HCT116 (cell line): ENCODE data around the gene MMEL1. TPM values are rescaled to one million over a fixed set of nuclear protein-coding genes. Genes with fewer than 3 reads are reported as not detected.

Source experiments
- ATAC-seq: fragments of 200-7000 bp; cut with Tn5 transposase; 2 replicates; pipeline ENCODE4 v1.9.1; 2020; ENCODE audit warnings: mild to moderate bottlenecking, moderate library complexity
- BruUV-seq: library from RNA; stranded (reverse); fragments of 400-500 nt; replicated peaks from 2 replicates; lab custom pipeline; 2021; lab: Mats Ljungman, UMichigan
- CTCF ChIA-PET: fragments of 300-600 bp; sonication (Branson Sonifier 250); formaldehyde crosslinking; loops from one replicate; lab custom pipeline; 2021; ENCODE audit warnings: antibody characterized with exemption; lab: Charles Lee
- POLR2A ChIA-PET: fragments of 300-600, 350-600 bp; sonication (Branson Sonifier 250); formaldehyde crosslinking; loops from one replicate; lab custom pipeline; 2021; ENCODE audit warnings: antibody characterized with exemption; lab: Charles Lee
- RAD21 ChIA-PET, 2 experiments: fragments of 300-600 bp; sonication (Branson Sonifier 250); formaldehyde crosslinking; loops; one replicate each; lab custom pipeline; 2023; ENCODE audit warnings: low total read pairs in 2 of 2; ENCODE audit not compliant: uncharacterized antibody in 2 of 2, unreplicated experiment in 2 of 2, low non-redundant PET in 1 of 2; lab: Charles Lee
- DNase-seq: peaks from one replicate; pipeline ENCODE4 v3.0.0-alpha.2; 2010; ENCODE audit warnings: low read depth, low spot score
- H2AFZ ChIP-seq: fragments of 200-600 bp; shearing (Covaris generic), sonication (generic); 2 replicates; pipeline ENCODE4 v1.6.1; 2017; ENCODE audit warnings: low read depth, mixed run types, mixed read lengths, antibody characterized with exemption, low read length; ENCODE audit not compliant: poor library complexity, severe bottlenecking
- H3K27ac ChIP-seq: 2 replicates; pipeline ENCODE4 v1.5.1; 2012; ENCODE audit warnings: low read depth, low read length
- H3K27me3 ChIP-seq: fragments of 200-600 bp; sonication (generic); 2 replicates; pipeline ENCODE4 v1.6.1; 2016; ENCODE audit warnings: mixed run types, low read length, mixed read lengths; ENCODE audit not compliant: insufficient read depth
- H3K36me3 ChIP-seq, 2 experiments: fragments of 200-500 bp in 1 of 2; fragments of 200-600 bp in 1 of 2; sonication (Bioruptor generic) in 1 of 2; sonication (generic) in 1 of 2; 2 replicates each; pipeline versions ENCODE4 v1.5.1 to v1.6.1; 2014 to 2016; ENCODE audit warnings: low read length in 2 of 2, inconsistent platforms in 1 of 2, mixed read lengths in 1 of 2, mixed run types in 1 of 2; ENCODE audit not compliant: insufficient read depth in 2 of 2, control insufficient read depth in 1 of 2
- H3K4me1 ChIP-seq, 2 experiments: fragments of 200-600 bp in 1 of 2; sonication (generic) in 1 of 2; 2 replicates each; pipeline versions ENCODE4 v1.5.1 to v1.6.1; 2012 to 2017; ENCODE audit warnings: low read length in 2 of 2, inconsistent platforms in 1 of 2, mild to moderate bottlenecking in 1 of 2, mixed read lengths in 1 of 2, mixed run types in 1 of 2, moderate library complexity in 1 of 2; ENCODE audit not compliant: insufficient read depth in 2 of 2, control insufficient read depth in 1 of 2
- H3K4me2 ChIP-seq: fragments of 200-600 bp; sonication (generic); 2 replicates; pipeline ENCODE4 v1.6.1; 2017; ENCODE audit warnings: mixed run types, low read length, mixed read lengths
- H3K4me3 ChIP-seq, 2 experiments: fragments of 200-600 bp in 1 of 2; sonication (generic) in 1 of 2; replicated peaks in 1 of 2; 2 replicates each; pipeline ENCODE4 v1.5.1; 2011 to 2016; ENCODE audit warnings: low read length in 2 of 2, control low read depth in 1 of 2, low read depth in 1 of 2, mild to moderate bottlenecking in 1 of 2, mixed read lengths in 1 of 2, mixed run types in 1 of 2
- H3K79me2 ChIP-seq: fragments of 200-600 bp; sonication (generic); 2 replicates; pipeline ENCODE4 v1.6.1; 2017; ENCODE audit warnings: mild to moderate bottlenecking, mixed run types, low read length, moderate library complexity, mixed read lengths; ENCODE audit not compliant: insufficient read depth
- H3K9ac ChIP-seq: fragments of 200-600 bp; sonication (generic); 2 replicates; pipeline ENCODE4 v1.6.1; 2016; ENCODE audit warnings: low read length, mixed read lengths
- H3K9me2 ChIP-seq: fragments of 200-600 bp; sonication (generic), shearing (Covaris generic); 2 replicates; pipeline ENCODE4 v1.6.1; 2017; ENCODE audit warnings: mixed run types, mild to moderate bottlenecking, moderate library complexity; ENCODE audit not compliant: insufficient read depth
- H3K9me3 ChIP-seq, 2 experiments: fragments of 200-500 bp in 1 of 2; fragments of 200-600 bp in 1 of 2; sonication (Bioruptor generic) in 1 of 2; sonication (generic) in 1 of 2; 2 replicates each; pipeline ENCODE4 v1.6.1; 2014 to 2017; ENCODE audit warnings: low read length in 2 of 2, mixed read lengths in 2 of 2, inconsistent platforms in 1 of 2, low read depth in 1 of 2, mild to moderate bottlenecking in 1 of 2, mixed run types in 1 of 2, moderate library complexity in 1 of 2; ENCODE audit not compliant: control insufficient read depth in 1 of 2, insufficient read depth in 1 of 2
- H4K20me1 ChIP-seq: fragments of 200-600 bp; sonication (generic), shearing (Covaris generic); 2 replicates; pipeline ENCODE4 v1.6.1; 2017; ENCODE audit warnings: mixed run types, mild to moderate bottlenecking, moderate library complexity; ENCODE audit not compliant: insufficient read depth
- CBX3 ChIP-seq: IDR thresholded peaks from 2 replicates; pipeline ENCODE4 v1.6.1; 2012; ENCODE audit warnings: low read depth
- ELF1 ChIP-seq: IDR thresholded peaks from 2 replicates; pipeline ENCODE4 v1.6.1; 2012; ENCODE audit warnings: low read depth, borderline replicate concordance
- EZH2 ChIP-seq: fragments of 200-600 bp; sonication (generic); IDR thresholded peaks from 2 replicates; pipeline ENCODE4 v1.6.1; 2017; ENCODE audit warnings: antibody characterized with exemption, mixed run types
- EZH2phosphoT487 ChIP-seq: fragments of 200-600 bp; IDR thresholded peaks from 2 replicates; pipeline ENCODE4 v1.6.1; 2018; ENCODE audit warnings: antibody characterized with exemption, borderline replicate concordance
- FOSL1 ChIP-seq: IDR thresholded peaks from 2 replicates; pipeline ENCODE4 v1.6.1; 2012; ENCODE audit warnings: low read depth
- POLR2AphosphoS5 ChIP-seq: IDR thresholded peaks from 2 replicates; pipeline ENCODE4 v1.6.1; 2011; ENCODE audit warnings: mild to moderate bottlenecking, low read depth, low read length, moderate library complexity
- SIN3A ChIP-seq: IDR thresholded peaks from 2 replicates; pipeline ENCODE4 v1.6.1; 2012; ENCODE audit warnings: low read depth
- SP1 ChIP-seq: IDR thresholded peaks from 2 replicates; pipeline ENCODE4 v1.6.1; 2012; ENCODE audit warnings: low read depth
- SRF ChIP-seq: IDR thresholded peaks from 2 replicates; pipeline ENCODE4 v1.6.1; 2012; ENCODE audit warnings: low read depth
- TCF7L2 ChIP-seq: IDR thresholded peaks from 2 replicates; pipeline ENCODE4 v1.7.0; 2011; ENCODE audit warnings: borderline replicate concordance, inconsistent platforms; ENCODE audit not compliant: insufficient read depth, insufficient read length; ENCODE audit errors: extremely low read depth
- YY1 ChIP-seq: IDR thresholded peaks from 2 replicates; pipeline ENCODE4 v1.6.1; 2011; ENCODE audit warnings: low read length, low read depth, moderate library complexity, mild to moderate bottlenecking; ENCODE audit not compliant: insufficient replicate concordance; ENCODE audit errors: extremely low read depth
- intact Hi-C: fragments of 100-400 bp; cut with micrococcal nuclease; formaldehyde crosslinking; loops from 2 replicates; pipeline ENCODE4 v1.10.0; 2022
- total RNA-seq: library from RNA; stranded (reverse); gene quantifications from one replicate; pipeline ENCODE4 v1.2.1, GENCODE V29; 2021; ENCODE audit not compliant: unreplicated experiment
- TF ChIP-seq, protein P1 (sequence below): IDR thresholded peaks from 2 replicates; pipeline ENCODE4 v1.6.1; 2011; ENCODE audit warnings: mild to moderate bottlenecking, low read length, moderate library complexity; ENCODE audit not compliant: insufficient replicate concordance; ENCODE audit errors: extremely low read depth

MMEL1 gene
- total RNA-seq, 1 experiment from 2014 or later: 2.7 TPM

DNA sequence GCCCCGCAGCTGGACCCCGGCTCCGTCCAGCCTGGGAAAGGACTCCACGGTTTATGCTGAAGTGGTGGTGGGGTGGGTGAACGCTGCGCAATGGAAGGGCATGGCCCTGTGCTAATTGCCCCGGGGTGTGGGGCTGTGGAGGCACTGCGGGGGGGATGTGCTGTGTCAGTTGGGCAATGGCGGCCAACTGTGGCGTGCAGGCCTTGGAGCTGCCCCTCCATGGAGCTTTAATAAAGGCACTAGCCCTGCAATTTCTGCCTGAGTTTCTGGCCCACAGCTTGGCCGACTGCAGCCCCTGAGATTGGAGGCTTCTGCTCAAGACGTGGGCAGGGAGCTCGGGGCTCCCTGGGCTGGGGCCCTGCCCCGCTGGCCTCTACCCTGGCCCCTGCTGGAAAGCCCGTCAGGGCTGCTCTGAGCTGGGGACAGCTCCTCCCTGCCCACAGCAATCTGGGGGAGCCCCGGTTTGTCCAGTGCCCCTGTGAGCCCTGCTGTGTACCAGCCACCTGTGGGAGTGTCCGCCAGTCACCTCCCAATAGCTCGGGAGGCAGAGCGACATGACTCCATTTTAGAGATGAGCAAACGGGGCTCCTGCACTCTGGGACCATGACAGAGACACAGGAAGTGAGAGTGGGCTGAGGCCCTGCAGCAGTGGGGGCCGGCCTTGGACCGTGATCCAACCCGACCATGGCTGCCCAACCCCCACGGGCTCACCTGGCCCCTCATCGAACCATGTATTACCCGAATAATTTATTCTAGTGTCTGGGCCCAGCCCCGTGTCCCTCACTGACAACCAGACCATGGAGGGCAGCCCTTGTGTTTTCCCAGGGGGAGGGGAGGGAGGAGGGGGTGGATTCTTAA lies 85.4 kb downstream of the MMEL1 start:
- H3K27ac ChIP-seq: peak overlapping the region; percentile 93
- intact Hi-C loops: loop anchor here (1.0 to 2.0 kb wide), 4 partner anchors 95 to 352 kb away; no protein-coding TSS in a partner anchor
- peak overlapping the region; percentile 66 to 70 for H3K4me3 ChIP-seq
- ChIA-PET POLR2A (interaction anchor here (0.8 to 1.6 kb wide), 3 partner anchors 21 to 134 kb away, joined by 3 to 6 read pairs (median 4); partner anchors contain the start of gene PANK4), RAD21 (interaction anchor here in 1 of 2 experiments (0.6 to 1.3 kb wide), 2 partner anchors 39 to 133 kb away, joined by 5 read pairs; no protein-coding TSS in a partner anchor), CTCF (interaction anchor here (0.9 to 2.4 kb wide), 6 partner anchors 22 to 352 kb away, joined by 3 to 13 read pairs (median 6); partner anchors contain the start of genes FAAP20, PANK4 and PEX10)
- H3K36me3 ChIP-seq: no peaks in the 10 kb centered on the region
- H4K20me1 ChIP-seq: no peaks in the 10 kb centered on the region
- no TSS peak for BruUV-seq
- no peaks in the 10 kb centered on the region for H3K27me3 ChIP-seq
- DNase-seq (no peak), ATAC-seq (no peak; the same call in 1 of the 2 replicates)
- no peak overlapping the region for H2AFZ ChIP-seq
- peak overlapping the region; percentile 82 for H3K9ac ChIP-seq
- no peaks in the 10 kb centered on the region for H3K9me2 ChIP-seq
- peak overlapping the region; percentile 97 for H3K4me2 ChIP-seq
- H3K9me3 ChIP-seq: no peaks in the 10 kb centered on the region
- peaks cover 24 to 44% of the 10 kb centered on the region in 2 experiments for H3K4me1 ChIP-seq
- TF ChIP-seq EZH2 (no peak), SIN3A (no peak), FOSL1 (no peak)
- TF ChIP-seq, all 23 proteins: peak for 0
- H3K79me2 ChIP-seq: no peaks in the 10 kb centered on the region

DNA sequence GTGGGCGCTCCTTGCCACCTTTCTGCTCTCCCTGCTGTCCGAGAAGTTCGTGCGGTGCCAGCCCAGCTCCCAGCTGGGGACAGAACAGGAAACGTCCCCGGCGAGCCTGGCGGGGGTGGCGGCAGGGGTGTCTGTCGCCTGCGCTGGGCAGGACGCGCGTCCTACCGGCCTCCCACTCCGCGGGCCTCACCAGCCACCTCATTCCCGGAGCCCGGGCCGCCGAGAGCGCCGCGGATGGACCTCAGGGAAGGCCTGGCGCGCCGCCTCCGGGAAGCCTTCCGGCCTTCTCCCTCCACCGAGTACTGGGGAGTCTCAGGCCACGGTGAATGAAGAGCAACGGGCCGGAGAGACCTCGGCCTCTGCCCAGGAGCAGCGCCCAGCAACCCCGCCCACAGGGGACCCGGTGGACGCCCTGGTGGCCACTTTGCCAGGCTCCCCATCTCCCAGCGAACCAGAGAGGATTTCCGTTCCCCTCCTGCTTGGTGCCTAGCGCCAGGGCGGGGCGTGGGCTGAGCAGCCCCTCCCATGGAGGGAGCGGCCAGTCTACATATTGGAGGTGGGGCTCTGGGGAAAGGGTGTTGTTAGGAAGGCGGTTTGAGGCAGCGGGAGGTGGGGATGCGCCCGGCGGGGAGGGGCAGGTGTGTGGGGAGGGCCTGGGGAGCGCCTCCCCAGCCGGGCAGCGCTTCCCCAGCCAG lies 86.2 kb downstream of the MMEL1 start:
- H3K4me2 ChIP-seq: peak overlapping the region; percentile 97
- H3K27ac ChIP-seq: peak overlapping the region; percentile 93
- BruUV-seq: TSS peak; percentile 80
- H3K9ac ChIP-seq: peak overlapping the region; percentile 82
- H4K20me1 ChIP-seq: no peaks in the 10 kb centered on the region
- H3K79me2 ChIP-seq: no peaks in the 10 kb centered on the region
- no peaks in the 10 kb centered on the region for H3K9me2 ChIP-seq
- RAD21 ChIA-PET: interaction anchor here (0.6 to 1.3 kb wide), 6 partner anchors 20 to 352 kb away, joined by 3 to 5 read pairs (median 4); partner anchors contain the start of genes FAAP20 (in 1 of the 2), PANK4 (in 1 of the 2) and PRXL2B (in 1 of the 2)
- CTCF ChIA-PET: interaction anchor here (0.9 to 2.4 kb wide), 9 partner anchors 12 to 351 kb away, joined by 3 to 13 read pairs (median 6); partner anchors contain the start of genes FAAP20, PANK4, PEX10 and PRXL2B
- POLR2A ChIA-PET: interaction anchor here (0.8 to 1.6 kb wide), 8 partner anchors 12 to 135 kb away, joined by 3 to 13 read pairs (median 4); partner anchors contain the start of genes PANK4 and PEX10
- H3K36me3 ChIP-seq: no peaks in the 10 kb centered on the region
- H2AFZ ChIP-seq: no peak overlapping the region
- H3K9me3 ChIP-seq: no peaks in the 10 kb centered on the region
- ATAC-seq (peak; percentile 76), DNase-seq (peak; percentile 85)
- intact Hi-C loops: loop anchor here (2.0 kb wide), 1 partner anchor 96 kb away; no protein-coding TSS in a partner anchor
- H3K4me1 ChIP-seq: peaks cover 24 to 46% of the 10 kb centered on the region in 2 experiments
- H3K4me3 ChIP-seq: peak overlapping the region; percentile 66 to 70
- no peaks in the 10 kb centered on the region for H3K27me3 ChIP-seq
- TF ChIP-seq YY1 (peak; percentile 46), CBX3 (no peak), EZH2 (no peak), SP1 (no peak), SRF (no peak), TCF7L2 (no peak), ELF1 (no peak), POLR2AphosphoS5 (peak; percentile 33; the same call in 1 of the 2 replicates), EZH2phosphoT487 (no peak)
- TF ChIP-seq, protein P1, sequence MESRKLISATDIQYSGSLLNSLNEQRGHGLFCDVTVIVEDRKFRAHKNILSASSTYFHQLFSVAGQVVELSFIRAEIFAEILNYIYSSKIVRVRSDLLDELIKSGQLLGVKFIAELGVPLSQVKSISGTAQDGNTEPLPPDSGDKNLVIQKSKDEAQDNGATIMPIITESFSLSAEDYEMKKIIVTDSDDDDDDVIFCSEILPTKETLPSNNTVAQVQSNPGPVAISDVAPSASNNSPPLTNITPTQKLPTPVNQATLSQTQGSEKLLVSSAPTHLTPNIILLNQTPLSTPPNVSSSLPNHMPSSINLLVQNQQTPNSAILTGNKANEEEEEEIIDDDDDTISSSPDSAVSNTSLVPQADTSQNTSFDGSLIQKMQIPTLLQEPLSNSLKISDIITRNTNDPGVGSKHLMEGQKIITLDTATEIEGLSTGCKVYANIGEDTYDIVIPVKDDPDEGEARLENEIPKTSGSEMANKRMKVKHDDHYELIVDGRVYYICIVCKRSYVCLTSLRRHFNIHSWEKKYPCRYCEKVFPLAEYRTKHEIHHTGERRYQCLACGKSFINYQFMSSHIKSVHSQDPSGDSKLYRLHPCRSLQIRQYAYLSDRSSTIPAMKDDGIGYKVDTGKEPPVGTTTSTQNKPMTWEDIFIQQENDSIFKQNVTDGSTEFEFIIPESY: no peak
